ENCODE data around the gene DPEP1. TPM values are rescaled to one million over a fixed set of nuclear protein-coding genes. Genes with fewer than 3 reads are reported as not detected.

The DPEP1 gene
- total and polyA plus RNA-seq, 2 donors (not counting 3 experiments of a cell fraction or from before 2014, with no cell fraction given), result 0.37 to 0.44 TPM

DNA sequence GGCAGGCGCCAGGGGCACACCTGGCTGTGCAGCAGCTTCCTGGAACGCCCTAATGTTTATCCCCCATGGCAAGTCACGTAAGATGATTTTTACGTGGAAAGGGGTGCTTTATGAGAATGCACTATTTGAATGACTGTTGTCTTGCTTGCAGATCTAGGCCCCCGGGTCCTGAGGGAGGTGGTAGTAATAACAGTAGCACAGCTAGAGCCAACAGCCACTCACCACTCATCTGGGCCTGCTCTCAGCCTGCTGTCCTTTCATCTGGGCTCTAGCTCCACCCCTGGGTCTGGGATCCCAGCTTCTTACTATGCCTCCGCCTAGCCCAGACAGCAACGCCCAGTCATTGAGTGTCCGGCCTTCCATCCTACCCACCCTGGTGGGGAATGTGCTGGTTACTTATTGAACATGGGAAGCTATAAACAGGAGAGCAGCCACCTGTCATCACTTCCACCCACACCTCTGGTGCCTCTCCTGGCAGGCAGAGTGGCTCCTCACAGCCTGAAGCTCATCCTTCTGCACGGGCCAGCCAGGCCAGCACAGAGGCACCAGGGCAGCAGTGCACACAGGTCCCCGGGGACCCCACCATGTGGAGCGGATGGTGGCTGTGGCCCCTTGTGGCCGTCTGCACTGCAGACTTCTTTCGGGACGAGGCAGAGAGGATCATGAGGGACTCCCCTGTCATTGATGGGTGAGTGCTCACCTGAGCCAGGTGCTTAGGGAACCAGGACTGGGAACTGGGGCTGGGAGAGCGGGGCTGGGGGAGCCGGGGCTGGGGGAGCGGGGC, 16.6 kb downstream of the DPEP1 start:
- Histone ChIP-seq H3K79me2 (ENCODE audit: control insufficient read depth, insufficient read depth, low read length) (no peaks in the 10 kb centered on the region), H3K9me3 (replicated peaks; ENCODE audit: control insufficient read depth, insufficient read depth, low read length) (no peaks in the 10 kb centered on the region), H3K4me3 (replicated peaks in 1 of 3; ENCODE audit: insufficient read depth in 1 of 3, low read depth in 1 of 3, low read length in 3 of 3) (no peak overlapping the region), H3K4me1 (ENCODE audit: control insufficient read depth, extremely low read depth, insufficient read depth, low read length) (no peaks in the 10 kb centered on the region), H3K9me1 (replicated peaks; ENCODE audit: control insufficient read depth, extremely low read depth, insufficient read depth, low read length) (no peaks in the 10 kb centered on the region), H3K27ac (ENCODE audit: insufficient read depth, low read depth, low read length) (no peak overlapping the region), H3K4me2 (ENCODE audit: insufficient read depth, low read length) (no peak overlapping the region), H4K20me1 (replicated peaks; ENCODE audit: control insufficient read depth, extremely low read depth, insufficient read depth, low read length) (no peaks in the 10 kb centered on the region), H2AFZ (ENCODE audit: low read depth, low read length) (no peak overlapping the region), H3K27me3 (ENCODE audit: control insufficient read depth in 2 of 2, insufficient read depth in 2 of 2, low read length in 2 of 2) (peaks cover 0 to 15% of the 10 kb centered on the region in 2 experiments), H3K9ac (replicated peaks; ENCODE audit: extremely low read depth, insufficient read depth, low read length) (no peak overlapping the region), H3K36me3 (ENCODE audit: control insufficient read depth in 2 of 2, extremely low read depth in 1 of 2, insufficient read depth in 2 of 2, low read length in 2 of 2) (no peaks in the 10 kb centered on the region)
- dilution Hi-C loops (cut with MboI; ENCODE audit: extremely low pct_ligation_motif_present, low sequenced_read_pairs) (no loop called here), intact Hi-C loops (cut with micrococcal nuclease) (no loop called here)
- no peak for DNase-seq (ENCODE audit: low read depth, low spot score)
- BruUV-seq (replicated peaks), result no TSS peak
- ChIA-PET POLR2A (no interaction called here), CTCF (interaction anchor here (1.3 to 2.9 kb wide), 2 partner anchors 13 to 15 kb away, joined by 3 to 15 read pairs; no protein-coding TSS in a partner anchor)
- no peak for FAIRE-seq
- TF ChIP-seq, protein P1, sequence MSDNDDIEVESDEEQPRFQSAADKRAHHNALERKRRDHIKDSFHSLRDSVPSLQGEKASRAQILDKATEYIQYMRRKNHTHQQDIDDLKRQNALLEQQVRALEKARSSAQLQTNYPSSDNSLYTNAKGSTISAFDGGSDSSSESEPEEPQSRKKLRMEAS (IDR thresholded peaks at IDR 0.05; ENCODE audit: insufficient read depth, insufficient read length), result no peak
- TF ChIP-seq EZH2 (IDR thresholded peaks at IDR 0.05; ENCODE audit: borderline replicate concordance, low read depth, low read length, severe bottlenecking) (no peak), JUN (IDR thresholded peaks at IDR 0.05; ENCODE audit: borderline replicate concordance, insufficient read depth, insufficient read length, low read depth) (no peak), MYC (IDR thresholded peaks at IDR 0.05; ENCODE audit: low read depth, low read length) (no peak), POLR2AphosphoS5 (IDR thresholded peaks at IDR 0.05; ENCODE audit: insufficient read depth, low read depth, low read length) (no peak), FOS (IDR thresholded peaks at IDR 0.05; ENCODE audit: borderline replicate concordance, insufficient read depth, low read length) (no peak), POLR2A (IDR thresholded peaks at IDR 0.05; ENCODE audit: low read depth, low read length) (no peak), GATA2 (IDR thresholded peaks at IDR 0.05; ENCODE audit: insufficient read depth, insufficient read length, low read depth, low read length) (no peak)
- TF ChIP-seq, protein P2, sequence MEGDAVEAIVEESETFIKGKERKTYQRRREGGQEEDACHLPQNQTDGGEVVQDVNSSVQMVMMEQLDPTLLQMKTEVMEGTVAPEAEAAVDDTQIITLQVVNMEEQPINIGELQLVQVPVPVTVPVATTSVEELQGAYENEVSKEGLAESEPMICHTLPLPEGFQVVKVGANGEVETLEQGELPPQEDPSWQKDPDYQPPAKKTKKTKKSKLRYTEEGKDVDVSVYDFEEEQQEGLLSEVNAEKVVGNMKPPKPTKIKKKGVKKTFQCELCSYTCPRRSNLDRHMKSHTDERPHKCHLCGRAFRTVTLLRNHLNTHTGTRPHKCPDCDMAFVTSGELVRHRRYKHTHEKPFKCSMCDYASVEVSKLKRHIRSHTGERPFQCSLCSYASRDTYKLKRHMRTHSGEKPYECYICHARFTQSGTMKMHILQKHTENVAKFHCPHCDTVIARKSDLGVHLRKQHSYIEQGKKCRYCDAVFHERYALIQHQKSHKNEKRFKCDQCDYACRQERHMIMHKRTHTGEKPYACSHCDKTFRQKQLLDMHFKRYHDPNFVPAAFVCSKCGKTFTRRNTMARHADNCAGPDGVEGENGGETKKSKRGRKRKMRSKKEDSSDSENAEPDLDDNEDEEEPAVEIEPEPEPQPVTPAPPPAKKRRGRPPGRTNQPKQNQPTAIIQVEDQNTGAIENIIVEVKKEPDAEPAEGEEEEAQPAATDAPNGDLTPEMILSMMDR (IDR thresholded peaks at IDR 0.05; ENCODE audit: extremely low read depth in 1 of 2, insufficient read depth in 1 of 2, low read depth in 1 of 2, low read length in 2 of 2), result no peak

All from endothelial cell of umbilical vein (primary cell).